GM21529 (cell line): Measurements from ENCODE around the gene EEF1AKMT1.
"Not testable (repeated sequence)": the region's sequence is repeated elsewhere in the genome, so short reads cannot be mapped to it uniquely, and the experiment has no call there.

ENCODE experiments used
- ATAC-seq: cut with Tn5 transposase; IDR thresholded peaks from one replicate; pipeline ENCODE4 v1.9.1; 2021; ENCODE audit not compliant: unreplicated experiment

EEF1AKMT1 gene

DNA sequence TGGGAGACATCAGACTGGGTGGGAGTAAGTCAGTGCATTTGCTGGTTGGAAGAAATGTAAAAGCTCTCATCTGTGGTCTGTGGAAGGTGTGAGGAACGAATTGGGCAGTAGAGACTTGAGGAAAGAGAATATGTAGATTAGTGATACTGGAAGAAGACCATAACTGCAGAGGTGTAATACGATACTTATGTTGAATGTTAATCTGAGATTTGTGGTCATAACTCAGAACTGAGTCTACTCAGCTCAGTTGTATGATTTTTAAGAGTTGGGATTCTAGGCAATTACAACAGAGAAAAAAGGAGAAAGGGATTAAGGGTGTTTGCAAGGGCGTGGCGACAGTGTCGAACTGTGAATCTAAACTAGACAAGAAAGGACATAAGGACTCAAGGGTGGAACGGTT is 73.5 kb downstream of the EEF1AKMT1 start:
- no peak for ATAC-seq

DNA sequence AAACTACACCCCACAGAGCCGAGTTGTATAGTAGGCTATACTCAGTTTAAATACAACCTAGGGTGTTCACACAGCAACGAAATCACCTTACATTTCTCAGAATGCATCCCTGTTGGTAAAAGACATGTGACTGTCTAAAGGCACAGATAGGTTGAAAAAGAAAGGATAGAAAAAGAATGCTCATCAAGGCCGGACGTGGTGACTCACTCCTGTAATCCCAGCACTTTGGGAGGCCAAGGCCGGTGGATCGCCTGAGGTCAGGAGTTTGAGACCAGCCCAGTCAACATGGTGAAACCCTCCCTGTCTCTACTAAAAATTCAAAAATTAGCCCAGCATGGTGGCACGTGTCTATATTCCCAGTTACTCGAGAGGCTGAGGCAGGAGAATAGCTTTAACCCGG is 74.0 kb downstream of the EEF1AKMT1 start:
- no peak for ATAC-seq

DNA sequence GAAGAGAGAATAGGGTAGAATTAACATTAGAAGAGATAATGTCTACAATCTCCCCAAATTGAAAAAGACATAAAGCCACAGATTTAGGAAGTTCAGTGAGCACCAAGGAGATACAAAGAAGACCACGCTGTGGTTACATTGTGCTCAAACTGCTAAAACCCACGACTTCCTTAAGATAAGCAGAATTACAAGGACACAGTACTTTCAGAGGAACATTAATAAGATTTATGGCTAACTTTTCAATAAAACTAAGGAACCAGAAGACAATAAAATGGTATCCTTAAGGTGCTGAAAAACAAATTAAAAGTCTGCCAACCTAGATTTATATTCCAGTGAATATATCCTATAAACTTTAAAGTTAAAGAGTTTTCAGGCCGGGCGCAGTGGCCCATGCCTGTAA is 77.7 kb downstream of the EEF1AKMT1 start:
- no peak for ATAC-seq

DNA sequence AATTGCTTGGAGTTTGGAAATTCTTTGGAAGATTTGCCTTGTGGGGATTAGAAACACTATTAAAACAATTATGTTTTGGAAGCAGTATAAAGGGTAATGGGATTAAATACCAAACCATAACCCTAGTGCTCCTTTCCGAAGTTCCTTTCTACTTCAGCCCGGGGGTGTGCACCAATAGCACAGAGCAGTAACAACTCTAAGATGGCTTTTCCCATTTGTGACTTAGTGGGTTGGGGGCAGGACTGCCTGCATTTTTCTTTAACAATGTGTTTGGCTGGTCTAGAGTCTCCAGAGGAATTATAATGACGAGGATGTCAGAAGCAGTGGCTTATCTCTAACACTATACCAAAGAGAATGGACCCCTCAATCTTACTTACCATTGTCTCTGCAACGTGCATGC is 82.1 kb downstream of the EEF1AKMT1 start:
- no peak for ATAC-seq

DNA sequence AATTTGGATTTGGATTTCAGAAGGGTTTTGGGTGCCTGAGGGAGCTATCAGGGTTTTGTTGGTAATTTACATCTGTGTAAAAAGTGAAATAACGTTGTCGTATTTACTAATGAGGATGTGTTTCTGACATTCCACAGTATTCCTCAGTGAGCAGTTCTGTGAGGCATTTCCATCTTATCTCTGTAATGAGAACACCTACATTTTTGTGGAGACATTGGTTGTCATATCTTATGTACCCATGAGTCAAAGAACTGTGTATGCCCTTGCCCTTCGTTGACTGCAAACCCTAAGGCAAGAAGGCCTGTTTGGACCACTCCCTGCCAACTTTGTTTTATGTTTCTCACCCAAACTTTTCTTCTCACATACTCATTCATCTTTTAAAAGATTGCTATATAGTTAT is 84.5 kb downstream of the EEF1AKMT1 start:
- ATAC-seq, result no peak

DNA sequence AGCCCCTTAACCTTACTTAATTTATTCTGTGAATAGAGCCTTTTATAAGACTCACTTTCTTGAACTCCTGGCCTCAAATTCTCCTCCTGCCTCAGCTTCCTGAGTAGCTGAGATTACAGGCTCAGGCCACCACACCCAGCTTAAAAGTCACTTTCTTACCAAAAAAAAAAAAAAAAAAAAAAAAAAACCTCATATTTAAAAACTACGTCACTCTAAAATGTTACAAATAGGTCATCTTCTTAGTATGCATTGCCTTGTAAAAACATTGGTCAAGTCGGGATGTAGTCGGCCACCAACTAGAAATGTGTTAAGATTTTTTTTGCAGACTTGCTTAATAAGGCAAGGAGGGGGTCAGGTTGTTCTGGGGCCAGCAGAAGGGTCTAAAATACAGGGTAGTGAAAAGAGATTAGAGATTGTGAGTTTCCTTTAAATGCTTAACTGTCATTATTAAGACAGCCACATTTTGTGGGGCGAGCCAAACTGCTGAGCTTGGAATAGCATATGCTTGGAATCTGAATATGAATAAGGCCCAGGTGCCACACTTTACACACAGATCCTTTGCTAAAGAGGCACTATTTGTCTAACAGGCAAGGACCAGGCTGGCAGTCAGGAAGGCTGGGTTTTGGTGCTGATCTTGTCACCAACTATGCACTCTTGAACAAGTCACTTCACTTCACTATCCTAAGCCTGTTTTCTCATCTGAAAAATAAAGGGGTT is 86.7 kb downstream of the EEF1AKMT1 start:
- ATAC-seq, result no peak

DNA sequence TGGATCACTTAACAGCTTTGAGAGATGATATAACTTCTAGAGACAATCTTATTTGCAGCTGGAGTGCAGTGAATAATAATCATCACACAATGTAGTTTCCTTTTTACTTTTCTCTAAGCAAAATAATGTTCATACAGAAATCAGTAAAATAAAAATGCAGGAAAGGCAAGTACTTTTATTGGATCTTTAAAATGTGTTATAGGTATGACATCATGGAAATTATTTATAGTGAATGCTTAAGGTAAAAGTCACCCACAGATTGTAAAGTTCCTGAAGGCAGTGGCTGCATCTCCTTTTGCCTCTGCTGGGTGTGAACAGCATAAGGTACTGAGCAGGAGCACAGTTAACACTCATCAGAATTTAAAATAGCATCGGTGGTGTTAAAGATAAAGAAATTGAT is 87.6 kb downstream of the EEF1AKMT1 start:
- no peak for ATAC-seq

DNA sequence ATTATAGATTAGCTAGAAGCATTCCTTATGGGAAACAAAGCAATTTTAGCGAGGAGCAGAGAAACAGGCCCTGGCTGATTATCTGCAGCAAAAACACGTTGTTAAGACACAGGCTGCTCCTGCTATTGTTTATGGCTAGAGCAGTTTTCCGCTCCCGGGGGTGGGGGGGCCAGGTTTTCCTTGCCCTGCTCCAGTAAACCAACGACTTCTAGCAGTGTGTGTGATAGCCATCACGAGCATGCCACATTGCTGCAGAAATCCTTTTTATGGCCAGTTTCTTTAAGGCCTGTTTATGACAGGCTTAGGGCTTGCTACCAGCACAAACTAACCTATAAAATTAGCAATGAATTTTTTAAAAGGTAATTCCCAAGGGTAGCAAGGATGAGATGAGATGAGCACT is 88.7 kb downstream of the EEF1AKMT1 start:
- ATAC-seq, result no peak

DNA sequence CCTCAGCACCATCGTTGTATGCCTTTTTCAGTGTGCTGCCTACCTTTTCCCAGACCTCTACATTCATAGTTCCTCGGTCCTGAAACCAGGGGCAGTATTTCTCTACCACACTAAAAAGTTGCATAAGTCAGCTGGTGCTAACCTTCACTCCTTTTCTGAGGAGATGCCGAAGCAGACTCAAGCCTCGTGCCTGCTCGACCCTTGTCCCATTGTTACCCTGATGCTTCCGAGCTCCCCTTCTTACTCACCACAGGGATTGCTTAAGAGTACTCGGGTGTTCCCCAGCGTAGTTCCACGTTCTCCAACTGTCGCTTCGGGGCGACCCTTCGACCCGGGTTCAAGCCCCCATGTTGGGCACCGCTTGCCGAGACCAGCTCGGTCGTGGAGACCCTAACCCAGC is 89.2 kb downstream of the EEF1AKMT1 start:
- no peak for ATAC-seq

DNA sequence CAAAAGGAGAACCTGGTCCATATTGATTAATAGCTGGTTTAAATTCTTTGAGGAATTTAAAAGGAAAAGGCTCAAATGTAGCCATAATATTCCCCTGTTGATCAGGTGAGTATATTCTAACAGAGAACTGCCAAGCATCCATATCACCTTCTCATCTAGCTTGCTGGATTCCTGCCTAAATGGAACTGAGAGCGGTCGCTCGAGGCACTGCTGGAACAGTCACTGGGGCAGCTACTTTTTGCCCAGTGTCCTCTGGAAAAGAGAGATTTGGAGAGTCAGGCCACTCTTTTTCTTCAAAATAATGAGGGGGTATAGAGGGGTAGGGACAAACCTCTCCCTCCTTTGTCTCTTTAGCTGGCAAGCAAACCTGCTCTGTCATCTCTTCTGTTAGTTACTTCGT is 89.7 kb downstream of the EEF1AKMT1 start:
- no peak for ATAC-seq

DNA sequence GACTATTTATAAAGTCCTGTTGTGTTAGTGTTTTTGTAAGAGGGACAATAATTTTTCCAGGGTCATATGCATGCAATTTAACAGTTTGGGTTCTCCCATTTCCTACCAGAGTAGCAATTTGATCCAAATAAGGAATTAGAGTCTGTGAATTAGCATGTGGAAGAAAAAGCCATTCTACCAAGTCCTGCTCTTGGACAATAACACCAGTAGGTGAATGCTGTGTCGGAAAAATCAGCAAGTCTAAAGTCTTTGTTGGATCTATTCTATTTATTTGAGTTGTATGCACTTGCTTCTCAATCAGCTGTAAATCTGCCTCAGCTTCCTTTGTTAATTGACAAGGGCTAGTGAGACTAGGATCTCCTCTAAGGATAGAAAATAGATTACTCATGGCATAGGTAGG is 91.7 kb downstream of the EEF1AKMT1 start:
- no peak for ATAC-seq

DNA sequence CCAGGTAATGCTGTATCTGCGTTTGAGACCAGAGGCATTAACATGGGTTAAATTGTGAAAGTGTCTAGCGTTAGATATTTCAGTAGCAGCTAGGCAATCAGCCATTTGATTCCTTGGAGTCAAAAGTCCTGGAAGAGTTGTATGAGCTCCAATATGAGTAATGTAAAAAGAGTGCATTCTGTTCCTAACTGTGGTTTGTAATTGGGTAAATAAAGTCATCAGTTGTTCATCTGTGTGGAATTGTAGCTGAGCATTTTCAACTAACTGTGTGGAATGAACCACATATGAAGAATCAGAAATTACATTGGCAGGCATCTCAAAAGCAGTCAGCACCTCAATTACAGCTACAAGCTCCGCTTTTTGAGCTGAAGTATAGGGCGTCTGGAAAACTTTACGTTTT is 92.3 kb downstream of the EEF1AKMT1 start:
- ATAC-seq, result not testable (repeated sequence)

DNA sequence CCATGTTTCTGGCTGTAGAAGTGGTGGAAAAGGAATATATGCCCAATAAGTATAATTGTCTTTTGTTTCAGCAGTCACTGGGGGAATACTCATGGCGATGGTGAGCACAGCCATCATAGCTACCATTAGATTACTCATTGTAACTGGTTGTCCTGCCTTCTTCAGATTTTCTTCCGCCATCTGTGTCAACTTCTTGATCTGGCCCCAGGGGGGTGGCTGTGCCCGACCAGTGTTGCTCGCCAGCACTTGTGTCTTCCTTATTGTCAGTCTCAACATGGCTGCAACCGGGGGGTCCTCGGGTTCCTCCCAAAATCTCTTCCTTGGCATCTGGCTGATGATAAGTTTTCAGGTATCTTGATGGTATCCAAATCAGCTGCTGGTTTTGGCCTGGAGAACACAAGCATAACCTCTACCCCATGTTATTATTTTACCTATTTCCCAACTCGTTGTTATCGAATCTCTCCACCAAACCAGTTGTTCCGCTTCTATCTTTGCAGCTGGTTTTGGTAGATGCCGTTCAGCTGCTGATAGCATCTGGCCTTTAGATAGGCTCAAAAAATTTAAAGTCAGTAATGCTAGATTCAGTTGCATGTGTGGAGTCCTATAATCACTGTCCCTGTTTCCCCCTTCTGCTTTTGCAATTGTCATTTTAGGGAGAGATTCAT is 93.2 kb downstream of the EEF1AKMT1 start:
- no peak for ATAC-seq

DNA sequence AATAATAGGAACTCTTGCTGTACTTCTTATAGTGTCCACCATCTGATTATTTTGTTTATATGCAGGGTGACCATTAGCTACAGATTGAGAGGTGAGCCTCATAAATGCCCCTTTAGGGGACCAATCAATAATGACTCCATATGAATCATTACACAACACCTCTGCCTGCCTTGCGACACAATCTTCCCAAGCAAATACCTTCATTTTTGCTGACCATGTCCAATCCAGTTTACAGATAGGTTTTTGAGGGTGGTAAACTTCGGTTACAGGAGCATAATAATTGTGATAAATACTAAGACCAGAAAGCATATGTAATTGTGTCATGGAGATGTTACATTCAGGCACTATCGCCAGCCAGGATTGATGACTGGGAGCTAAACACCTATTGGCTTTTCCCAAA is 93.9 kb downstream of the EEF1AKMT1 start:
- ATAC-seq, result no peak
